Lung (tissue), 12 donors: ENCODE data around the gene MED13. TPM values are rescaled to one million over a fixed set of nuclear protein-coding genes. Genes with fewer than 3 reads are reported as not detected.

Experiments used
- ATAC-seq: fragments of 200-7000 bp; cut with Tn5 transposase; one replicate; pipeline ENCODE4 v1.9.1; 2020; ENCODE audit warnings: moderate number of reproducible peaks; ENCODE audit not compliant: insufficient read depth, low FRiP score
- DNase-seq, 3 donors: peaks; one replicate each; pipeline ENCODE4 v3.0.0-alpha.2; 2013 to 2017
- H3K27ac ChIP-seq, 2 donors: one replicate each; pipeline ENCODE4 v1.5.1; 2013; ENCODE audit warnings: mild to moderate bottlenecking in 2 of 2, moderate library complexity in 2 of 2, control low read depth in 1 of 2, inconsistent platforms in 1 of 2, low read depth in 1 of 2, low read length in 1 of 2
- H3K27me3 ChIP-seq, 3 donors: one replicate each; pipeline ENCODE4 v1.5.1; 2013; ENCODE audit warnings: low read length in 2 of 3; ENCODE audit not compliant: control insufficient read depth in 3 of 3, insufficient read depth in 3 of 3
- H3K36me3 ChIP-seq, 4 donors: one replicate each; pipeline ENCODE4 v1.5.1; 2013; ENCODE audit warnings: low read length in 4 of 4, mild to moderate bottlenecking in 1 of 4, moderate library complexity in 1 of 4; ENCODE audit not compliant: control insufficient read depth in 4 of 4, insufficient read depth in 4 of 4
- H3K4me1 ChIP-seq, 5 donors: one replicate each; pipeline ENCODE4 v1.5.1; 2013; ENCODE audit warnings: low read length in 5 of 5, mild to moderate bottlenecking in 2 of 5, moderate library complexity in 1 of 5; ENCODE audit not compliant: control insufficient read depth in 5 of 5, insufficient read depth in 5 of 5
- H3K4me3 ChIP-seq: one replicate; pipeline ENCODE4 v1.5.1; 2013; ENCODE audit warnings: mild to moderate bottlenecking, control low read depth, moderate library complexity
- H3K9ac ChIP-seq, 2 donors: one replicate each; pipeline ENCODE4 v1.5.1; 2013; ENCODE audit warnings: low read length in 2 of 2, control low read depth in 1 of 2; ENCODE audit not compliant: insufficient read depth in 1 of 2
- H3K9me3 ChIP-seq, 4 donors: one replicate each; pipeline ENCODE4 v1.5.1; 2013; ENCODE audit warnings: low read length in 3 of 4, mild to moderate bottlenecking in 1 of 4, moderate library complexity in 1 of 4; ENCODE audit not compliant: control insufficient read depth in 4 of 4, insufficient read depth in 3 of 4
- CTCF ChIP-seq: IDR thresholded peaks from 2 replicates; pipeline ENCODE4 v1.5.1; 2012; ENCODE audit warnings: mild to moderate bottlenecking; ENCODE audit errors: control extremely low read depth, extremely low read depth
- WGBS, 2 donors: extraction: QIAGEN DNeasy Blood & Tissue Kit; methylation state at CpG; one replicate each; pipeline ENCODE4 v1.1.7; 2013; 5-methylcytosine and 5-hydroxymethylcytosine counted together
- polyA plus RNA-seq, 2 donors: library from polyadenylated mRNA; stranded (reverse); fragments of 200-250 nt; gene quantifications; one replicate each; pipeline ENCODE4 v1.2.1, GENCODE V29; 2013
- total RNA-seq, 2 donors: library from RNA; depleted of rRNA in 1 of 2; stranded (reverse); fragments of >200 nt in 1 of 2; gene quantifications; one replicate each; pipeline ENCODE4 v1.2.1, GENCODE V29; 2014 to 2021
- donor health status: control.
- donor health status: control.
- donor health status: Bipolar disorder and iron deficiency.
- donor health status: healthy.
- donor health status: DM: yes; HTN: yes; CAD: no.

The MED13 gene
- total and polyA plus RNA-seq, 4 donors: 7.2 to 104 (median 38.1) TPM

- ATAC-seq: no peak
- 1 to 2% methylated on average over 5 of the region's 5 CpGs for WGBS, 2 donors
- peaks cover 0 to 12% (median 5%) of the 10 kb centered on the region in 4 donors for H3K36me3 ChIP-seq
- peak overlapping the region; percentile 90 to 93 for H3K27ac ChIP-seq
- DNase-seq: peak in 2 of 3 donors; percentile 23 to 44
- no peak for TF ChIP-seq CTCF
- H3K9me3 ChIP-seq: no peaks in the 10 kb centered on the region
- H3K4me1 ChIP-seq: peaks cover 1 to 27% (median 11%) of the 10 kb centered on the region in 5 donors
- no peaks in the 10 kb centered on the region for H3K27me3 ChIP-seq
- peak overlapping the region; percentile 92 for H3K4me3 ChIP-seq
- H3K9ac ChIP-seq: peak overlapping the region; percentile 69 to 90
These were observed 868 bp downstream of the MED13 start for GRCh38 chr17:62064029-62064790.

- H3K9me3 ChIP-seq: no peaks in the 10 kb centered on the region
- peaks cover 0 to 15% (median 5%) of the 10 kb centered on the region in 4 donors for H3K36me3 ChIP-seq
- peaks cover 1 to 27% (median 12%) of the 10 kb centered on the region in 5 donors for H3K4me1 ChIP-seq
- H3K27me3 ChIP-seq: no peaks in the 10 kb centered on the region
- H3K4me3 ChIP-seq: no peak overlapping the region
- 52 to 61% methylated on average over 3 of the region's 3 CpGs for WGBS, 2 donors
- peak in 2 of 3 donors; percentile 25 to 31 for DNase-seq
- no peak overlapping the region for H3K27ac ChIP-seq
- H3K9ac ChIP-seq: peak overlapping the region in 1 of 2 donors; percentile 71
- TF ChIP-seq CTCF: no peak
- no peak for ATAC-seq
These were observed 2.1 kb downstream of the MED13 start for GRCh38 chr17:62062944-62063343.

- Histone ChIP-seq H3K4me1 (peaks cover 1 to 27% (median 5%) of the 10 kb centered on the region in 5 donors), H3K9ac (peak overlapping the region in 1 of 2 donors; percentile 71), H3K9me3 (no peaks in the 10 kb centered on the region), H3K4me3 (no peak overlapping the region), H3K27ac (peak overlapping the region in 1 of 2 donors; percentile 69), H3K36me3 (peaks cover 0 to 15% (median 5%) of the 10 kb centered on the region in 4 donors), H3K27me3 (no peaks in the 10 kb centered on the region)
- ATAC-seq (no peak), DNase-seq (peak in 1 of 3 donors; percentile 12)
- no peak for TF ChIP-seq CTCF
- WGBS, 2 donors: 11 to 50% methylated on average over 1 of the region's 1 CpG
These were observed 2.8 kb downstream of the MED13 start for GRCh38 chr17:62062302-62062701.
